SK-N-SH treated with all-trans-retinoic acid at 6 μM for 48 hours (cell line): ENCODE measurements around the gene TUBB4B.

ENCODE experiments used
- ARNTL ChIP-seq: fragments of 450-650 bp; formaldehyde crosslinking; IDR thresholded peaks from 2 replicates; pipeline ENCODE4 v1.5.0; 2020; ENCODE audit warnings: low read depth, mild to moderate bottlenecking, moderate library complexity, borderline replicate concordance
- BACH2 ChIP-seq: fragments of 250-450 bp; sonication (Bioruptor Pico); IDR thresholded peaks from 2 replicates; pipeline ENCODE4 v1.9.0; 2021; ENCODE audit warnings: mild to moderate bottlenecking, borderline replicate concordance
- CSDC2 ChIP-seq: fragments of 250-450 bp; sonication (Bioruptor Pico); IDR thresholded peaks from 2 replicates; pipeline ENCODE4 v1.5.0; 2020; ENCODE audit warnings: mild to moderate bottlenecking, moderate library complexity
- ISL1 ChIP-seq: fragments of 250-450 bp; sonication (Bioruptor Pico); IDR thresholded peaks from 2 replicates; pipeline ENCODE4 v2.1.2; 2022; ENCODE audit warnings: mild to moderate bottlenecking, moderate library complexity
- OSR1 ChIP-seq: fragments of 250-450 bp; sonication (Bioruptor Pico); IDR thresholded peaks from 2 replicates; pipeline ENCODE4 v1.8.0; 2022; ENCODE audit warnings: moderate library complexity, mild to moderate bottlenecking, inconsistent platforms
- RARB ChIP-seq: fragments of 250-450 bp; sonication (Bioruptor Pico); IDR thresholded peaks from 2 replicates; pipeline ENCODE4 v1.8.0; 2021; ENCODE audit warnings: mild to moderate bottlenecking, moderate library complexity
- TOX ChIP-seq: fragments of 250-450 bp; sonication (Bioruptor Pico); IDR thresholded peaks from 2 replicates; pipeline ENCODE4 v1.8.0; 2021; ENCODE audit warnings: mild to moderate bottlenecking, moderate library complexity, borderline replicate concordance
- ZFP30 ChIP-seq: fragments of 450-650 bp; formaldehyde crosslinking; IDR thresholded peaks from 2 replicates; pipeline ENCODE4 v1.5.0; 2022; ENCODE audit warnings: mild to moderate bottlenecking, moderate library complexity
- TF ChIP-seq, protein P1 (sequence below): fragments of 250-450 bp; sonication (Bioruptor Pico); IDR thresholded peaks from 2 replicates; pipeline ENCODE4 v1.8.0; 2020; ENCODE audit warnings: mild to moderate bottlenecking, moderate library complexity, borderline replicate concordance
- TF ChIP-seq, protein P2 (sequence below): fragments of 250-450 bp; sonication (Bioruptor Pico); IDR thresholded peaks from 2 replicates; pipeline ENCODE4 v1.5.0; 2020; ENCODE audit warnings: mild to moderate bottlenecking, moderate library complexity
- TF ChIP-seq, protein P3 (sequence below): fragments of 250-450 bp; sonication (Bioruptor Pico); IDR thresholded peaks from 2 replicates; pipeline ENCODE4 v1.5.1; 2021; ENCODE audit warnings: mild to moderate bottlenecking, moderate library complexity
- TF ChIP-seq, protein P4 (sequence below): fragments of 250-450 bp; sonication (Bioruptor Pico); IDR thresholded peaks from 2 replicates; pipeline ENCODE4 v1.5.1; 2020; ENCODE audit warnings: low read depth, mild to moderate bottlenecking, moderate library complexity

DNA sequence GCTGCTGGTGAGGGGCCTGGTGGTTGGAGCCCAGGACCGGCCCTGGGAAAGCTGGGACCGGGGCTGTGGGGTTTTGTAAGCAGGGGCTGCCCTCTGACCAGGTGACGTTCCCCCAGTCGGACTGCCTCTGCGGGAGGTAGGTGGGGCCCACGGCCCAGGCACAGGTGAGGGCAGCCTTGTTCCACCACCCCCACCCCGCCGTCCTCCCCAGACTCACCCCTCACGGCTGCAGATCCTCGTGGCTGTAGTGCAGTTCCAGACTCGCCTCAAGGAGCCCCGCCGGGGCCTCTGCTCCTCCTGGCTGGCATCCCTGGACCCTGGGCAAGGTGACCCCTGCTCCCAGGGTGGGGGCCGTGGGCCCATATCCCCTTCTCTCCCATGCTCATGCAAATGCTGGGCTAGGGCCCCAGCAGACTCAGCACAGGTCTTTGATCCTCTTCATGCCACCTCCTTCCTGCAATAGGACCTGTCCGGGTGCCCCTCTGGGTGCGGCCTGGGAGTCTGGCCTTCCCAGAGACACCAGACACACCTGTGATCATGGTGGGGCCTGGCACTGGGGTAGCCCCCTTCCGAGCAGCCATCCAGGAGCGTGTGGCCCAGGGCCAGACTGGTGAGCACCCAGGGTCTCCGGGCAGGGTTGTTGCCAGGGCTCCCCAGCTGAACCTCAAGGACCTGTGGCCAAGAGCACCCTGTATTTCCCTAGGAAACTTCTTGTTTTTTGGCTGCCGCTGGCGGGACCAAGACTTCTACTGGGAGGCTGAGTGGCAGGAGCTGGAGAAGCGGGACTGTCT lies 25.7 kb upstream of the TUBB4B start:
- TF ChIP-seq, protein P1, sequence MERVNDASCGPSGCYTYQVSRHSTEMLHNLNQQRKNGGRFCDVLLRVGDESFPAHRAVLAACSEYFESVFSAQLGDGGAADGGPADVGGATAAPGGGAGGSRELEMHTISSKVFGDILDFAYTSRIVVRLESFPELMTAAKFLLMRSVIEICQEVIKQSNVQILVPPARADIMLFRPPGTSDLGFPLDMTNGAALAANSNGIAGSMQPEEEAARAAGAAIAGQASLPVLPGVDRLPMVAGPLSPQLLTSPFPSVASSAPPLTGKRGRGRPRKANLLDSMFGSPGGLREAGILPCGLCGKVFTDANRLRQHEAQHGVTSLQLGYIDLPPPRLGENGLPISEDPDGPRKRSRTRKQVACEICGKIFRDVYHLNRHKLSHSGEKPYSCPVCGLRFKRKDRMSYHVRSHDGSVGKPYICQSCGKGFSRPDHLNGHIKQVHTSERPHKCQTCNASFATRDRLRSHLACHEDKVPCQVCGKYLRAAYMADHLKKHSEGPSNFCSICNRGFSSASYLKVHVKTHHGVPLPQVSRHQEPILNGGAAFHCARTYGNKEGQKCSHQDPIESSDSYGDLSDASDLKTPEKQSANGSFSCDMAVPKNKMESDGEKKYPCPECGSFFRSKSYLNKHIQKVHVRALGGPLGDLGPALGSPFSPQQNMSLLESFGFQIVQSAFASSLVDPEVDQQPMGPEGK (CRISPR knock-in tag), result no peak
- TF ChIP-seq TOX (no peak), ZFP30 (CRISPR knock-in tag) (no peak), ARNTL (CRISPR knock-in tag) (no peak), RARB (CRISPR knock-in tag) (no peak), ISL1 (CRISPR knock-in tag) (no peak), BACH2 (CRISPR knock-in tag) (no peak), CSDC2 (CRISPR knock-in tag) (no peak), OSR1 (CRISPR knock-in tag) (no peak)
- TF ChIP-seq, protein P2, sequence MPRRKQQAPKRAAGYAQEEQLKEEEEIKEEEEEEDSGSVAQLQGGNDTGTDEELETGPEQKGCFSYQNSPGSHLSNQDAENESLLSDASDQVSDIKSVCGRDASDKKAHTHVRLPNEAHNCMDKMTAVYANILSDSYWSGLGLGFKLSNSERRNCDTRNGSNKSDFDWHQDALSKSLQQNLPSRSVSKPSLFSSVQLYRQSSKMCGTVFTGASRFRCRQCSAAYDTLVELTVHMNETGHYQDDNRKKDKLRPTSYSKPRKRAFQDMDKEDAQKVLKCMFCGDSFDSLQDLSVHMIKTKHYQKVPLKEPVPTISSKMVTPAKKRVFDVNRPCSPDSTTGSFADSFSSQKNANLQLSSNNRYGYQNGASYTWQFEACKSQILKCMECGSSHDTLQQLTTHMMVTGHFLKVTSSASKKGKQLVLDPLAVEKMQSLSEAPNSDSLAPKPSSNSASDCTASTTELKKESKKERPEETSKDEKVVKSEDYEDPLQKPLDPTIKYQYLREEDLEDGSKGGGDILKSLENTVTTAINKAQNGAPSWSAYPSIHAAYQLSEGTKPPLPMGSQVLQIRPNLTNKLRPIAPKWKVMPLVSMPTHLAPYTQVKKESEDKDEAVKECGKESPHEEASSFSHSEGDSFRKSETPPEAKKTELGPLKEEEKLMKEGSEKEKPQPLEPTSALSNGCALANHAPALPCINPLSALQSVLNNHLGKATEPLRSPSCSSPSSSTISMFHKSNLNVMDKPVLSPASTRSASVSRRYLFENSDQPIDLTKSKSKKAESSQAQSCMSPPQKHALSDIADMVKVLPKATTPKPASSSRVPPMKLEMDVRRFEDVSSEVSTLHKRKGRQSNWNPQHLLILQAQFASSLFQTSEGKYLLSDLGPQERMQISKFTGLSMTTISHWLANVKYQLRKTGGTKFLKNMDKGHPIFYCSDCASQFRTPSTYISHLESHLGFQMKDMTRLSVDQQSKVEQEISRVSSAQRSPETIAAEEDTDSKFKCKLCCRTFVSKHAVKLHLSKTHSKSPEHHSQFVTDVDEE (CRISPR knock-in tag), result no peak
- TF ChIP-seq, protein P3, sequence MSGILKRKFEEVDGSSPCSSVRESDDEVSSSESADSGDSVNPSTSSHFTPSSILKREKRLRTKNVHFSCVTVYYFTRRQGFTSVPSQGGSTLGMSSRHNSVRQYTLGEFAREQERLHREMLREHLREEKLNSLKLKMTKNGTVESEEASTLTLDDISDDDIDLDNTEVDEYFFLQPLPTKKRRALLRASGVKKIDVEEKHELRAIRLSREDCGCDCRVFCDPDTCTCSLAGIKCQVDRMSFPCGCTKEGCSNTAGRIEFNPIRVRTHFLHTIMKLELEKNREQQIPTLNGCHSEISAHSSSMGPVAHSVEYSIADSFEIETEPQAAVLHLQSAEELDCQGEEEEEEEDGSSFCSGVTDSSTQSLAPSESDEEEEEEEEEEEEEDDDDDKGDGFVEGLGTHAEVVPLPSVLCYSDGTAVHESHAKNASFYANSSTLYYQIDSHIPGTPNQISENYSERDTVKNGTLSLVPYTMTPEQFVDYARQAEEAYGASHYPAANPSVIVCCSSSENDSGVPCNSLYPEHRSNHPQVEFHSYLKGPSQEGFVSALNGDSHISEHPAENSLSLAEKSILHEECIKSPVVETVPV (CRISPR knock-in tag), result no peak
- TF ChIP-seq, protein P4, sequence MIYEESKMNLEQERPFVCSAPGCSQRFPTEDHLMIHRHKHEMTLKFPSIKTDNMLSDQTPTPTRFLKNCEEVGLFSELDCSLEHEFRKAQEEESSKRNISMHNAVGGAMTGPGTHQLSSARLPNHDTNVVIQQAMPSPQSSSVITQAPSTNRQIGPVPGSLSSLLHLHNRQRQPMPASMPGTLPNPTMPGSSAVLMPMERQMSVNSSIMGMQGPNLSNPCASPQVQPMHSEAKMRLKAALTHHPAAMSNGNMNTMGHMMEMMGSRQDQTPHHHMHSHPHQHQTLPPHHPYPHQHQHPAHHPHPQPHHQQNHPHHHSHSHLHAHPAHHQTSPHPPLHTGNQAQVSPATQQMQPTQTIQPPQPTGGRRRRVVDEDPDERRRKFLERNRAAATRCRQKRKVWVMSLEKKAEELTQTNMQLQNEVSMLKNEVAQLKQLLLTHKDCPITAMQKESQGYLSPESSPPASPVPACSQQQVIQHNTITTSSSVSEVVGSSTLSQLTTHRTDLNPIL (CRISPR knock-in tag), result no peak
